ENCODE data around the gene HINFP.

GRCh38 chr11:119110439-119110838 is 10.9 kb upstream of the HINFP start:
- TF ChIP-seq SMC3 (IDR thresholded peaks at IDR 0.05; ENCODE audit: low read depth, low read length) (no peak), POLR2A (IDR thresholded peaks at IDR 0.05; ENCODE audit: low read depth, low read length) (no peak), CTCF (conservative IDR thresholded peaks at IDR 0.05; ENCODE audit: low read depth, low read length) (no peak)

All from IMR-90 (cell line).